HG03342 (cell line): ENCODE data around the gene MVB12B.

Experiments used
- ATAC-seq: cut with Tn5 transposase; IDR thresholded peaks from one replicate; pipeline ENCODE4 v1.9.1; 2021; ENCODE audit warnings: mild to moderate bottlenecking, moderate library complexity; ENCODE audit not compliant: unreplicated experiment

Gene MVB12B

GRCh38 chr9:126448865-126449577, 122.4 kb downstream of the MVB12B start:
- no peak for ATAC-seq

GRCh38 chr9:126449725-126450667, 123.4 kb downstream of the MVB12B start:
- ATAC-seq = no peak

- no peak for ATAC-seq
Observed at GRCh38 chr9:126450668-126451205, 124.1 kb downstream of the MVB12B start.

- ATAC-seq = no peak
Observed at GRCh38 chr9:126451316-126451885, 124.8 kb downstream of the MVB12B start.

- no peak for ATAC-seq
Observed at GRCh38 chr9:126452106-126452505, 125.5 kb downstream of the MVB12B start.

- no peak for ATAC-seq
Observed at GRCh38 chr9:126453156-126453963, 126.7 kb downstream of the MVB12B start.

GRCh38 chr9:126454215-126454614, 127.6 kb downstream of the MVB12B start:
- ATAC-seq = no peak

- ATAC-seq = no peak
Observed at GRCh38 chr9:126454795-126455194, 128.2 kb downstream of the MVB12B start.

GRCh38 chr9:126456441-126457174, 130.0 kb downstream of the MVB12B start:
- no peak for ATAC-seq

- ATAC-seq = no peak
Observed at GRCh38 chr9:126457175-126457547, 130.5 kb downstream of the MVB12B start.

- ATAC-seq = no peak
Observed at GRCh38 chr9:126457890-126458289, 131.3 kb downstream of the MVB12B start.

- ATAC-seq = no peak
Observed at GRCh38 chr9:126459126-126459525, 132.5 kb downstream of the MVB12B start.

GRCh38 chr9:126459546-126459945, 132.9 kb downstream of the MVB12B start:
- ATAC-seq = no peak

- no peak for ATAC-seq
Observed at GRCh38 chr9:126459965-126460843, 133.6 kb downstream of the MVB12B start.

- no peak for ATAC-seq
Observed at GRCh38 chr9:126461029-126461428, 134.4 kb downstream of the MVB12B start.

GRCh38 chr9:126461608-126462007, 135.0 kb downstream of the MVB12B start:
- no peak for ATAC-seq

- no peak for ATAC-seq
Observed at GRCh38 chr9:126462617-126463016, 136.0 kb downstream of the MVB12B start.

GRCh38 chr9:126463426-126463825, 136.8 kb downstream of the MVB12B start:
- no peak for ATAC-seq
